Esophagus squamous epithelium (tissue), 5 donors: ENCODE results near the gene NELL1. TPM values are rescaled to one million over a fixed set of nuclear protein-coding genes. Genes with fewer than 3 reads are reported as not detected.

ENCODE experiments used
- DNase-seq: peaks from one replicate; lab custom pipeline; 2025; lab: John Stamatoyannopoulos, UW
- H3K27ac ChIP-seq, 4 donors: fragments of 200-600 bp; sonication (generic); one replicate each; pipeline ENCODE4 v1.5.1; 2016 to 2019; ENCODE audit warnings: mild to moderate bottlenecking in 1 of 4
- H3K27me3 ChIP-seq, 4 donors: fragments of 200-600 bp; sonication (generic); 1 replicate in 3 of 4; 2 replicates in 1 of 4; pipeline versions ENCODE4 v1.5.1 to v1.6.0; 2017 to 2021; ENCODE audit warnings: antibody characterized with exemption in 1 of 4
- H3K36me3 ChIP-seq, 3 donors: fragments of 200-600 bp; sonication (generic); one replicate each; pipeline ENCODE4 v1.5.1; 2016 to 2019
- H3K4me1 ChIP-seq, 3 donors: fragments of 200-600 bp; sonication (generic); one replicate each; pipeline ENCODE4 v1.5.1; 2017 to 2019
- H3K4me3 ChIP-seq, 4 donors: fragments of 200-600 bp; sonication (generic); 1 replicate in 3 of 4; 2 replicates in 1 of 4; pipeline ENCODE4 v1.5.1; 2016 to 2019; ENCODE audit warnings: mild to moderate bottlenecking in 2 of 4, moderate library complexity in 1 of 4
- H3K9me3 ChIP-seq, 3 donors: fragments of 200-600 bp; sonication (generic); one replicate each; pipeline ENCODE4 v1.5.1; 2016 to 2019
- POLR2A ChIP-seq, 4 donors: fragments of 450-650 bp; IDR thresholded peaks; one replicate each; pipeline ENCODE4 v1.6.1; 2017; ENCODE audit warnings: antibody characterized with exemption in 4 of 4, mild to moderate bottlenecking in 4 of 4, moderate library complexity in 3 of 4
- WGBS, 2 donors: methylation state at CpG; one replicate each; pipeline ENCODE4 v1.1.5; 2018; 5-methylcytosine and 5-hydroxymethylcytosine counted together
- intact Hi-C: fragments of 100-400 bp; cut with DNase I; formaldehyde crosslinking; loops from one replicate; pipeline ENCODE4 v1.15.0; 2022
- total RNA-seq, 4 donors: library from RNA; depleted of rRNA; stranded (reverse); fragments of >200 nt; gene quantifications; one replicate each; pipeline ENCODE4 v1.1.0, GENCODE V29; 2016
- TF ChIP-seq, protein P1 (sequence below), 6 experiments: fragments of 450-650 bp in 4 of 6; fragments of 200-600 bp in 2 of 6; sonication (generic) in 2 of 6; IDR thresholded peaks; one replicate each; pipeline ENCODE4 v1.5.1; 2016 to 2019; ENCODE audit warnings: antibody characterized with exemption in 6 of 6, mild to moderate bottlenecking in 4 of 6, moderate library complexity in 4 of 6
- donor health status: DM: yes; HTN: yes; CAD: no.

The NELL1 gene
- total RNA-seq, 4 donors from 2014 or later = 1.5 TPM; not detected in 3

DNA sequence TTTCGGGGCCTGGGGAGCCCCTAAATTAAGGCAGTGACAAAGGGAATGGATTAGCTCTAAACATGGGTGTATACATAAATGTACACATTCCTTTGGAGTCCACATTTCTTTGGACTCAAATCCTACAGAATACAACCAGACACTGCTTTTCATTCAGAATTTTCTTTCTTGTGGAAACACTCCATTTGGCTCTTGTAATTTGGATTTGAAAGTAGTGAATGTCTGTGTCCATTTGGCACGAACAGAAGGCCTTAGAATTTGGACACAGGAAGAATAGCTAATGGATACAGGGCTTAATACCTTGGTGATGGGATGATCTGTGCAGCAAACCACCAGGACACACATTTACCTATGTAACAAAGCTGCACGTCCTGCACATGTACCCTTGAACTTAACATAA lies 399.5 kb downstream of the NELL1 start:
- intact Hi-C loops = no loop called here
- WGBS, 2 donors = 40 to 55% methylated on average over 3 of the region's 3 CpGs

DNA sequence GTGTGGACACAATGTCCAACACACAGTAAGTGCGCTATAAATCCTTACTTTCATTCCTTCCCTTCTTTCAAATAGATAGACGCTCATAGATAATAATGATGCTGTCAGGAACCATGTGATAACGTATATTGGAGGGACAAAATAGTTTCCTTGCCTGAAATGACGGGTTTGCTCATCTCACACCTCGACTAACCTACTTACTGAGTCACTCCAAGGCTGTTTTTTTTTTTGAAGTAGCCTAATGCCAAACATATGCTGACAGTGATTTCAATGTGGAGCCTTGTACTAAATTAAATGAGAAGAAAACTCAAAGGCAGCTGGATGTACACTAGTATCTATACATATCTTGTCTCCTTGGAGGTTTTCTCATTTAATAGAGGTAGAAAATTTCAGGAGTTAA lies 400.5 kb downstream of the NELL1 start:
- H3K27ac ChIP-seq = no peak overlapping the region
- no peak overlapping the region for H3K4me3 ChIP-seq
- no peaks in the 10 kb centered on the region for H3K27me3 ChIP-seq
- TF ChIP-seq, protein P1, sequence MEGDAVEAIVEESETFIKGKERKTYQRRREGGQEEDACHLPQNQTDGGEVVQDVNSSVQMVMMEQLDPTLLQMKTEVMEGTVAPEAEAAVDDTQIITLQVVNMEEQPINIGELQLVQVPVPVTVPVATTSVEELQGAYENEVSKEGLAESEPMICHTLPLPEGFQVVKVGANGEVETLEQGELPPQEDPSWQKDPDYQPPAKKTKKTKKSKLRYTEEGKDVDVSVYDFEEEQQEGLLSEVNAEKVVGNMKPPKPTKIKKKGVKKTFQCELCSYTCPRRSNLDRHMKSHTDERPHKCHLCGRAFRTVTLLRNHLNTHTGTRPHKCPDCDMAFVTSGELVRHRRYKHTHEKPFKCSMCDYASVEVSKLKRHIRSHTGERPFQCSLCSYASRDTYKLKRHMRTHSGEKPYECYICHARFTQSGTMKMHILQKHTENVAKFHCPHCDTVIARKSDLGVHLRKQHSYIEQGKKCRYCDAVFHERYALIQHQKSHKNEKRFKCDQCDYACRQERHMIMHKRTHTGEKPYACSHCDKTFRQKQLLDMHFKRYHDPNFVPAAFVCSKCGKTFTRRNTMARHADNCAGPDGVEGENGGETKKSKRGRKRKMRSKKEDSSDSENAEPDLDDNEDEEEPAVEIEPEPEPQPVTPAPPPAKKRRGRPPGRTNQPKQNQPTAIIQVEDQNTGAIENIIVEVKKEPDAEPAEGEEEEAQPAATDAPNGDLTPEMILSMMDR (IDR thresholded peaks at IDR 0.05) = no peak
- TF ChIP-seq POLR2A (IDR thresholded peaks at IDR 0.05) = no peak
- no peaks in the 10 kb centered on the region for H3K36me3 ChIP-seq
- 56 to 70% methylated on average over 5 of the region's 5 CpGs for WGBS, 2 donors
- no peaks in the 10 kb centered on the region for H3K9me3 ChIP-seq
- no peak for DNase-seq
- intact Hi-C loops = no loop called here
- no peaks in the 10 kb centered on the region for H3K4me1 ChIP-seq

More for the DNA sequence above, 399.5 kb downstream of the NELL1 start:
- Histone ChIP-seq H3K27ac (no peak overlapping the region), H3K27me3 (no peaks in the 10 kb centered on the region), H3K4me1 (no peaks in the 10 kb centered on the region), H3K9me3 (no peaks in the 10 kb centered on the region), H3K4me3 (no peak overlapping the region), H3K36me3 (no peaks in the 10 kb centered on the region)
- DNase-seq = no peak
- no peak for TF ChIP-seq POLR2A (IDR thresholded peaks at IDR 0.05)
- TF ChIP-seq, protein P1 (IDR thresholded peaks at IDR 0.05) = no peak

GRCh38 chr11:21072558-21072957 lies 403.2 kb downstream of the NELL1 start:
- no peaks in the 10 kb centered on the region for H3K4me1 ChIP-seq

GRCh38 chr11:21082853-21083252 lies 413.5 kb downstream of the NELL1 start:
- no peaks in the 10 kb centered on the region for H3K36me3 ChIP-seq
- no peaks in the 10 kb centered on the region for H3K9me3 ChIP-seq
- no peak overlapping the region for H3K4me3 ChIP-seq
- DNase-seq = no peak
- 81 to 95% methylated on average over 3 of the region's 3 CpGs for WGBS, 2 donors
- H3K27me3 ChIP-seq = no peaks in the 10 kb centered on the region
- TF ChIP-seq, protein P1 (IDR thresholded peaks at IDR 0.05) = no peak
- no peak for TF ChIP-seq POLR2A (IDR thresholded peaks at IDR 0.05)
- intact Hi-C loops = no loop called here
- no peaks in the 10 kb centered on the region for H3K4me1 ChIP-seq
- no peak overlapping the region for H3K27ac ChIP-seq

More at GRCh38 chr11:21072558-21072957, 403.2 kb downstream of the NELL1 start:
- Histone ChIP-seq H3K27ac (no peak overlapping the region), H3K9me3 (no peaks in the 10 kb centered on the region), H3K4me3 (no peak overlapping the region), H3K27me3 (no peaks in the 10 kb centered on the region), H3K36me3 (no peaks in the 10 kb centered on the region)
- TF ChIP-seq POLR2A (IDR thresholded peaks at IDR 0.05) = no peak
- TF ChIP-seq, protein P1 (IDR thresholded peaks at IDR 0.05) = no peak
- no peak for DNase-seq
- intact Hi-C loops = no loop called here
- WGBS, 2 donors = 56 to 58% methylated on average over 3 of the region's 3 CpGs

- DNase-seq = no peak
- H3K4me1 ChIP-seq = no peaks in the 10 kb centered on the region
- H3K27me3 ChIP-seq = no peaks in the 10 kb centered on the region
- H3K9me3 ChIP-seq = no peaks in the 10 kb centered on the region
- H3K4me3 ChIP-seq = no peak overlapping the region
- H3K36me3 ChIP-seq = no peaks in the 10 kb centered on the region
- intact Hi-C loops = no loop called here
- no peak overlapping the region for H3K27ac ChIP-seq
- TF ChIP-seq, protein P1 (IDR thresholded peaks at IDR 0.05) = no peak
- TF ChIP-seq POLR2A (IDR thresholded peaks at IDR 0.05) = no peak
Measured at GRCh38 chr11:21088930-21089329, 419.5 kb downstream of the NELL1 start.
